Bone marrow (tissue), 2 donors: Measurements from ENCODE around the gene DLST.
A peak's percentile ranks its signal among the peaks of the same experiment; 100 is the strongest.

Experiments used
- DNase-seq, 2 donors: peaks; one replicate each; lab custom pipeline; 2025; lab: John Stamatoyannopoulos, UW

The DLST gene

GRCh38 chr14:74860899-74861733, 20.6 kb upstream of the DLST start:
- peak; percentile 58 to 84 for DNase-seq

DNA sequence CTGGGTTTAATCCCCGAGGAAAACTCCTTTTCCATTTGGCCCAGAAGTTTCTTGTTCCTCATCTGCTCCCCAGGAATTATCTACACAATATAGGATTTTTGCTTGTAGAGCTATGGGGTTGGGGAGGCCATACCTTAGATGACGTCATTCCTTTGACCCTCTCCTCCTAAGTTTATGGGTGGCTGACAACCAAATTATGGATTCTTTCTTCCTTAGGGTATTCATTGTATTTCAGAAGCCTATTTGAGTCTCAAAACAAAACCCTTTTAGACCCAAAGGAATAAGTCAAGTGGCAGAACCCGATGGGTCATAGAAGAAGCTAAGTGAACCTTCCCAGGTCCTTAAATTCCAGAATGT, 20.0 kb upstream of the DLST start:
- no peak for DNase-seq

- DNase-seq: peak in 1 of 2 donors; percentile 6
Observed at GRCh38 chr14:74863274-74863673, 18.4 kb upstream of the DLST start.

GRCh38 chr14:74864198-74864597, 17.5 kb upstream of the DLST start:
- DNase-seq: no peak

GRCh38 chr14:74865156-74865555, 16.6 kb upstream of the DLST start:
- DNase-seq: no peak

GRCh38 chr14:74866708-74867389, 14.9 kb upstream of the DLST start:
- DNase-seq: no peak

DNA sequence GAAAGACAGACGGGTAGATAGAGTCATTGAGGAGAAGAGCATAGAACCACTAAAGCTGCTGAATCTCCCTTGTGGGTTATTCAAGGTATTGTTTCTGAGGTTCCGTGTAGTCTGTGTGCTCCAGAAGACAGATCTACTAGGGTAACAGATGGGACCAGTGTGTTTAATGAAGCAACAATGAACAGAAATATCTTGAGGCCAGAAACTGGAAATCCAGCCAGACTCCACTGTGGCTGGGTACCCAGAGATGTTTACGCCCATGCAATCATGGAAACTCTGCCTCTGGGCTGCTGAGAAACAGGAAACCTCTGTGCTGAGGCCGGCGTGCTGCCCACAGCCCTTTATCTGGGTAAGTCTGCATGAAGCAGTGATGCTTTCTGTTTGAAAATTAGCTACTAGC, 14.0 kb upstream of the DLST start:
- peak in 1 of 2 donors; percentile 57 for DNase-seq

GRCh38 chr14:74868739-74869138, 13.0 kb upstream of the DLST start:
- DNase-seq: no peak

- no peak for DNase-seq
Observed at GRCh38 chr14:74871819-74872218, 9.9 kb upstream of the DLST start.

DNA sequence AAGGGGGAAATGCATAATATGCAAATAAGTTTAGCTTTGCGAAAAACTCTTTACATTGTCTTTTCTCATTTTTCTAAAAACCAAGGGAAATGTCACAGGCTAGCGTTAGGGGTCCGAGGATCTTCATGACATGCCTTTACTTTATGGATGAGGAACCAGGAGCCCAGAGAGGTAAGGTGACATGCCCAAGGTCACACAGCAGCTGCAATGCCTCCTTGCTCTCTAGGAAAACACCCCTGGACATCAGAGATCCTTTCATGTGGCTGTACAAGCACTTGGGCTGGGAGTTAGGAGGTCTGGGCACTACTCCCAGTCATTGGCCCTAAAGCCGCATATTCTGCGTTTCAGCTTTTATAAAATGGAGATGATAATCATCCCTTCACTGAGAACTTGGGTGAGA, 6.5 kb upstream of the DLST start:
- no peak for DNase-seq

DNA sequence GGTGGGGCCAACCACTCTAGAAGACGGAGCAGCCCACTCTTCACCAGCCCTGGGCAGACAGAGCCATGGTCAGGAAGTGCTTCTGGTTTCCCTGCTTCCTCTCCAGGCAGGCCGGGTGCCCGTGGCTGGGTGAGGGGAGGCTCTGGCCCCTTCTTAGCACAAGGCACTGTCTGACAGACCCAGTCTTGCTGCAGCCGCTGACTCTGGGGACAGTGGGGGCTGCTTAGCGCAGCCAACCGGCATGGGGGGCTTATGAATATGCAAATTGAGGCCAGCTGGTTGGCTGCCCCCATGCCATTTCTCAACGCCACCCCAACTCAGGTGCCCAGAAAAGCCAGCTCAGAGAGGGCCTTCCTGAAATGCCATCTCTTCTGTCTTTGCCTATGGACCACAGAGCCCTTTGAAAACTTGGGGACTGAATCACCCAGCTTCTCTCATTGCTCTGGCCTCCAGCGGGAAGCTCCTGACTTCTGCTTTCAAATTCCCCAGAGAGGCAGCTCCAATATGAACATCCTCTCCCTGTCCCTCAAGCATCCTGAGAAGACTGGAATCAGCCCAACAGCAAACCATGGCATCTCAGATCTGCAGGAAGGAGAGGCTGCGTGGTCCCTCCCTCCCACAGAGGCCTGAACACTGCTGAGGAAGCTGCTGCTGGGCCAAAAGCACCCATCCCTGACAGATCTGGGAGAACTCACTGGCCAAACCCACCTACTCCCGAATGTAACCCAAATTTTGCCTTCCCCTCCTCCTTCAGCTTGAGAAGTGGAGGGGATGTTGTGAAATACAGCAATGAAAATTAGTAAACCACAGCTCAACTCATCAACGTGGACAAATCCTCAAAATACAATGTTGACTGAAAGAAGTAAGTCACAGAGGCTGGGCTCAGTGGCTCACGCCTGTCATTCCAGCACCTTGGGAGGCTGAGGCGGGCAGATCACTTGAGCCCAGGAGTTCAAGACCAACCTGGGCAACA, 5.5 kb upstream of the DLST start, which contains the start of gene PROX2:
Gene PROX2, minus strand, starts transcription at position 205 of the 973 bp plus-strand sequence. CDS start 12,311 bp downstream, outside the sequence.
- DNase-seq: peak in 1 of 2 donors; percentile 69

DNA sequence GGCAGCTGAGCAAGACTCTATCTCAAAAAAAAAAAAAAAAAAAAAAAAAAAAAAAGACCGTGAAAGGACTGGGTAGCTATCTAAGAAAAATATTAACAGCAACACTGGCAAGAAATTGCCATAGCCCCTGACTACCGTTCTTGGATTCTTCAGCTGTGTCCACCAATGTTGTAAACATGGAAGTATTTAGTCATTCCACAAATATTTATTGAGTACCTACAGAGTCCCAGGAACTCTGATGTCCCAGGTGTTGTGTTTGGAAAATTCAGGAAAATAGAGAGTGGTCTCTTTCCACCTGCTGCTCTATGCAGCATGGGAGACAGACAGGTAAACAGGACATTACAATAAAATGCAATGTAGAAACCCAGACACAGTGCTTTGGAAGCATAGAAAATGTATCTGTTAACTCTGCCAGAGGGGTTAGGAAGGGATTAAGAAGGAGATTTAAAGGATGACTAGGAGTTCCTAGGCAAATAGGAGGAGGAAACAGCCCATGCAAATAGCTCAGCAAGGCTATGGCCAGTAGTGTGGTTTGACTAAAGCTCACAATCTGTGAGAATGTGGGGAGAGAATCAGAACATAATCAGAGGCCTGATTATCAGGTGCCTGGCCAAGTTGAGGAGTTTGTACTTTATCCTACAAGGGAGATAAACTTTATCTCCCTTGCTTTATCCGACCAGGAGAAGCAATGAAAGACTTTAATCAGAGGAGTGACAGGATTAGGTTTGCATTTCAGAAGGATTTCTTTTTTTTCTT, 2.1 kb upstream of the DLST start:
- DNase-seq: no peak

DNA sequence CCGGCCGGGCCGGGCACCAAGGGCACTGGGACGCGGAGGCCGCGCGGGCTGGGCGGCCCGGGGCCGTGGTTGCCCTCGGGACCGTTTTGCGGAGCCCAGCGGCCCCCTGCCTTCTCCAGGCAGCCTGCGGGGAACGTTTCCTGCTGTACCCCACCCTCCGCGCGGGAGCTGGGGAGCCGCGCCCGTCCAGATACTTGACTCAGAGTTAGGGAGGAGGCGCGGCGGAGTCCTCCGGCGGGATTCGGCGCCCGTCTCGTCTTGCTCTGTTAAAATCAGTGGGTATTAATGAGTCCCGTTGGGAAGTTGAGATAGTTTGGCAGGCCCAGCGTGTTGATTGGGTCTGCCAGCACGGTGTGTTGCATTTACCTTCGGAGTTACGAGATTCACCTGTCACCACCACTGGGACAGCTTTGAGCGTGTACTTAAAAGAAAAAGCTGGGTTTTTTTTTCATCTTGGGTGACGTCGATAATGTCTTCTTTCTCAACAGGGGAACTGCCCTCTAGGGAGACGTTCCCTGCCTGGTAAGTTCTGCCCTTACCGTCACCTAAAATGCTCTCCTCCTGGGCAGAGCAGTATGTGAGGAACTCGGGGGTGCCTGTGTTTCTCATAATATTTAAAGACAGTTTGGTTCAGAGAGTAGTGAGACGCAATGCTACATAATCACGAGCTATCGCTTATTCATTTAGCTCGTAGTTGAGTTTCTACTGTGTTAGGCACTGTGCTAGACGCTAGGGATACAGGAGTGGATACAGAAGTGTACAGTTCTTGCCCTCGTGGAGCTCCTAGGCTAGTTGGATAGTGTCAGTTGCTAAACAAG, 596 bp downstream of the DLST start:
- peak; percentile 21 to 68 for DNase-seq

GRCh38 chr14:74886001-74886400, 4.3 kb downstream of the DLST start:
- DNase-seq: no peak

GRCh38 chr14:74888164-74889158, 6.7 kb downstream of the DLST start:
- no peak for DNase-seq

- no peak for DNase-seq
Observed at GRCh38 chr14:74890262-74890661, 8.5 kb downstream of the DLST start.

DNA sequence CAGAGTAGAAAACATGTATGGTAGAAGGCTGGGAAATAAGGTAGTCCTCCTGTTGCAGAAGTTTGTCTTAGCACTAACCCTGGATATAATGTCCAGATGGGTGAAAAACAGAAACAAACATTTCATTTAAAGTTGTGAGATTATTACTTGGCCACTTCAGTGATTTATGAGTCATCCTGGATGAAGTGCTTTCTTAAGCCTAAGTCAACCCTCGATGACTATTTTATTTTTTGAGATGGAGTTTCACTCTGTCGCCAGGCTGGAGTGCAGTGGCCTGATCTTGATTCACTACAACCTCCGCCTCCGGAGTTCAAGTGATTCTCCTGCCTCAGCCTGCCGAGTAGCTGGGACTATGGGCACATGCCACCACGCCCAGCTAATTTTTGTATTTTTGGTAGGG, 10.2 kb downstream of the DLST start:
- DNase-seq: no peak

- peak in 1 of 2 donors; percentile 50 for DNase-seq
Observed at GRCh38 chr14:74892745-74893144, 11.0 kb downstream of the DLST start.

GRCh38 chr14:74893614-74894091, 11.9 kb downstream of the DLST start:
- DNase-seq: peak in 1 of 2 donors; percentile 8
